ENCODE data around the gene EPB41L5.

DNA sequence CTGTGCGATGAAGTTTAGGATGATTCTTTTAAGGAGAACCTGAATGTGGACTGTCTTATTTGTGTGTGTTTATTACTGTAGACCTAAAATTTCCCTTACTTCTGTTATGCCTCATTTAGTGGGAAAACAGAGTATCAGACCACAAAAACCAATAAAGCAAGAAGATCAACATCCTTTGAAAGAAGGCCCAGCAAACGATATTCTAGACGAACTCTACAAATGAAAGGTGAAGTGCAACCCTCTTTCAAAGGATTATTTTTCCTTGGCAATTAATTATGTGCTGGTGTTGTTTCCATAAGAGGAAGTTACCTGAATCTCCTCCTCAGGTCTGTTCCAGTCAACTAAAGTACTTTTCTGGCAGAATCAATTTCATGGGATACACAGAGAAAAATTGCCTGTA, 78.6 kb downstream of the EPB41L5 start:
- TF ChIP-seq, protein P1, sequence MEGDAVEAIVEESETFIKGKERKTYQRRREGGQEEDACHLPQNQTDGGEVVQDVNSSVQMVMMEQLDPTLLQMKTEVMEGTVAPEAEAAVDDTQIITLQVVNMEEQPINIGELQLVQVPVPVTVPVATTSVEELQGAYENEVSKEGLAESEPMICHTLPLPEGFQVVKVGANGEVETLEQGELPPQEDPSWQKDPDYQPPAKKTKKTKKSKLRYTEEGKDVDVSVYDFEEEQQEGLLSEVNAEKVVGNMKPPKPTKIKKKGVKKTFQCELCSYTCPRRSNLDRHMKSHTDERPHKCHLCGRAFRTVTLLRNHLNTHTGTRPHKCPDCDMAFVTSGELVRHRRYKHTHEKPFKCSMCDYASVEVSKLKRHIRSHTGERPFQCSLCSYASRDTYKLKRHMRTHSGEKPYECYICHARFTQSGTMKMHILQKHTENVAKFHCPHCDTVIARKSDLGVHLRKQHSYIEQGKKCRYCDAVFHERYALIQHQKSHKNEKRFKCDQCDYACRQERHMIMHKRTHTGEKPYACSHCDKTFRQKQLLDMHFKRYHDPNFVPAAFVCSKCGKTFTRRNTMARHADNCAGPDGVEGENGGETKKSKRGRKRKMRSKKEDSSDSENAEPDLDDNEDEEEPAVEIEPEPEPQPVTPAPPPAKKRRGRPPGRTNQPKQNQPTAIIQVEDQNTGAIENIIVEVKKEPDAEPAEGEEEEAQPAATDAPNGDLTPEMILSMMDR (IDR thresholded peaks at IDR 0.05) = no peak
- no peak for TF ChIP-seq EP300 (IDR thresholded peaks at IDR 0.05)

Data from upper lobe of left lung (tissue), 4 donors.